Fibroblast of mammary gland (primary cell): ENCODE measurements around the gene HOXD13.
A peak's percentile ranks its signal among the peaks of the same experiment; 100 is the strongest.

Source experiments
- DNase-seq: peaks from one replicate; pipeline ENCODE4 v3.0.0-alpha.2; 2010; ENCODE audit warnings: low read depth
- H3K4me3 ChIP-seq: 2 replicates; pipeline ENCODE4 v1.5.1; 2011; ENCODE audit warnings: low read depth, mild to moderate bottlenecking, low read length, moderate library complexity; ENCODE audit not compliant: control insufficient read depth
- CTCF ChIP-seq: conservative IDR thresholded peaks from 2 replicates; pipeline ENCODE4 v1.5.1; 2011; ENCODE audit warnings: low read depth, low read length, inconsistent platforms; ENCODE audit not compliant: control insufficient read depth, insufficient read depth

HOXD13 gene

GRCh38 chr2:176103742-176104315 lies 11.3 kb downstream of the HOXD13 start:
- H3K4me3 ChIP-seq: no peak overlapping the region
- no peak for DNase-seq
- no peak for TF ChIP-seq CTCF

DNA sequence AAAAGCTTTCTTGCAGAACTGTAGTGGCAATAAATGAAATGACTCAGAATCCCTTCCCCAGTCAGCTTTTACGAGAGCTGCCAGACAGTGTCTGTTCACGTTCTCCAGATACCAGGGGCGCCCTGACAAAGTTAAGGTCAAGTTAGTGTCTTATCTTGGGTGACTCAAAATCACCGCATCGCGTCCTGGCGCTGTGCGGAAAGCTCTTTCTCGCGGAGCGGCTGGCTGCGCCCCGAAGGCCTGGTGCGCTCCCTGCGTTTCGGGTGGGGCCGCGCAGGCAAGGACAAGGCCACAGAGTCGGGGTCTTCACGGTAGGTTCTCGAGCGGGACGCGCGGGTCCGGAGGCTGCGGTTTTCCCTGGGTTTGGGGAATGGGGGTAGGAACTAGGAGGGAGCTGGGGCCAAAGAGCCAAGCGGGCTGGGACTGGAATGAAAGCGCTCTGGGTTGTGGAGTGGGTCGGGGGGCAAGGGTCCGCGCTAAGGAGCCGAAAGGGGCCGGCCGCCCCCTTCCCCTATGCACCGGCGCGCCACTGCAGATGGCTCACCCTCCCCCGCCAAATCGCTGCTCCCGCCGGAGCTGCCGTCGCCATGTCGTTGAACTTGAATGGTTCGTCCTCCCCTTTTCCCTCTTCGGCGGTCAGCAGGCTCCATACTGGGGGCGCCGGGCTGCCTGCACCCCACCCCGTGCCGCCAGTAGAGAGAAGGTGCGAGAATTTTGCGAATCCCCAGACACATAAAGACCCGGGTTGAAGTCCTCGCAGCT lies 12.0 kb downstream of the HOXD13 start:
- no peak for TF ChIP-seq CTCF
- DNase-seq: peak; percentile 54
- H3K4me3 ChIP-seq: no peak overlapping the region

DNA sequence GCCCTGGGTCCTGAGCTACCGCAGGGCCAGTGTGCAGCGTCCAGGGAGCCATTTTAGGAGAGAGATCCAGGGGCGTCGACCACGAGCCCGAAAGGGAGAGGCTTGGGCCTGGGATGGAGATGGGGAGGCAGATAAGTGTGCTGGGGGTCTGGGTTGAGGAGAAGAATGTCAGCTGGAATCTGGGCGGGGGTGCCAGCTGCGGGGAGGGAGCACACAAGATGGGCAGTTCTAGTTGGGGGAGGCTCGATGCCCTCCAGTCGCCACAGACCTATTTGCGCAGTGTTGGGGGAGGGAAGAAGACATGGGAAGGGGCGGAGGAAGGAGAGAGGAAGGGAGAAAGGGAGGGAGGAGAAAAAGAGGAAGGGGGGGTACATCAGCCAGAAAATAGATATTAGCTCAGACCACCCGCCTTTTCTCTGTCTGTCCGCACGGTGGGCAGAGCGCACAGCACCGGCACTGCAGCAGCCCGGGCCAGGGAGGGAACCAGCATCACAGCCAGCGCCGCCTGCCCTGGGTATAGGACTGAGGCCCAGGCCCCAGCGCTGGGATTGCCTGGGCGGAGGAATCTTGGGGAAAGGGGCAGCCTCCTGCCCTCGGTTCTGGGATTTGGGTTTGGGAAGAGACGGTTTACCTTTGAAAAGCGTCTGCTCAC lies 12.7 kb downstream of the HOXD13 start:
- no peak for TF ChIP-seq CTCF
- no peak overlapping the region for H3K4me3 ChIP-seq

DNA sequence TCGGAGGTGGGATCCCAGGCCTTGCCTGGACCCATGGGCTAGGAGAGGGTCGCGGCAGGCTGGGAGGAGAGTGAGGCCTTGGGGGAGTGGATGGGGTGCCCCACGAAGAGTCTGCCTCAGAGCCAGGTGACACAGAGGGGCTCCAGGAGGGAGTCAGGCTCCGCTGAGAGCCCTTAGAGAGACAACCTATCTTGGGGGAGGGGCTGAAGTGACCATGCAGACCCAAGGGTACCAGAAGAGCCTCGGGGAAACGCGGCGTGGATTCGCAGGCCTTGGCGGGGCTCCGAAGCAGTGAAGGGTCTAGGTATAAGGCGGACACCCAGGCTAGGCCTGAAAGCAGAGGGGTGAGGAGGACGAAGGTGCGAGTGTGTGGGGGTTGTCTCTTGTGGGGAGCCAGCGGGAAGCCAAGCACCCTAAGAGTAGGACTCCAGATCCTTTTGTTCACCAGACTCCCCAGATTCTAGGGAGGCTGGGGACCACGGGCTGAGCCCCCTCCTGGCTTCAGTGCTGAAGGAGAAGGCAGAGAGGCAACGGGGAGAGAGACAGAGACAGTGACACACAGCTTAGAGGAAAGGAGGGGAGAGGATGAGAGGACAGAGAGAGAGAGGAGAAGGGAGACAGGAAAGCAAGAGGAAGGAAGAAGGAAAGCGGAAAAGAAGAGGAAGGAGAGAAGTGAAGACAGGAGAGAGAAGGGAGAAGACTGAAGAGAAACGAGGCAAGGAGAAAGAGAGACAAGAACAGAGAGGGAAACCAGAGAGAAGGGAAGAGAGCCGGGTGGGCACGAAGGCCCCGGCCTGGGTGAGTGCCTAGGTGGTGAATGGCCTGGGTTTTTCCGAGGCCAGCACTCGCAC lies 13.4 kb downstream of the HOXD13 start:
- H3K4me3 ChIP-seq: no peak overlapping the region
- DNase-seq: no peak
- TF ChIP-seq CTCF: no peak

More for the DNA sequence above, 12.7 kb downstream of the HOXD13 start:
- DNase-seq: no peak

GRCh38 chr2:176106581-176107539 lies 14.3 kb downstream of the HOXD13 start, which contains the start of gene HOXD11:
HOXD11 (plus strand) TSS chr2:176107280; CDS start chr2:176107356, 76 bp downstream.
- H3K4me3 ChIP-seq: peak within 1 kb of the TSS; percentile 13
- peak; percentile 72 for DNase-seq
- TF ChIP-seq CTCF: no peak
